Measurements from ENCODE around the gene RALGDS.

GRCh38 chr9:133125941-133126696 lies 5.1 kb upstream of the RALGDS start:
- TF ChIP-seq POLR2A (IDR thresholded peaks at IDR 0.05) (no peak), CTCF (IDR thresholded peaks at IDR 0.05) (no peak)

Data from esophagus squamous epithelium (tissue), 4 donors.